NCI-H1105 (cell line): Measurements from ENCODE around the gene RAD50.
"Not testable (repeated sequence)": the region's sequence is repeated elsewhere in the genome, so short reads cannot be mapped to it uniquely, and the experiment has no call there.

ENCODE experiments used
- DNase-seq: peaks from one replicate; lab custom pipeline; 2025; lab: John Stamatoyannopoulos, UW

Gene RAD50

DNA sequence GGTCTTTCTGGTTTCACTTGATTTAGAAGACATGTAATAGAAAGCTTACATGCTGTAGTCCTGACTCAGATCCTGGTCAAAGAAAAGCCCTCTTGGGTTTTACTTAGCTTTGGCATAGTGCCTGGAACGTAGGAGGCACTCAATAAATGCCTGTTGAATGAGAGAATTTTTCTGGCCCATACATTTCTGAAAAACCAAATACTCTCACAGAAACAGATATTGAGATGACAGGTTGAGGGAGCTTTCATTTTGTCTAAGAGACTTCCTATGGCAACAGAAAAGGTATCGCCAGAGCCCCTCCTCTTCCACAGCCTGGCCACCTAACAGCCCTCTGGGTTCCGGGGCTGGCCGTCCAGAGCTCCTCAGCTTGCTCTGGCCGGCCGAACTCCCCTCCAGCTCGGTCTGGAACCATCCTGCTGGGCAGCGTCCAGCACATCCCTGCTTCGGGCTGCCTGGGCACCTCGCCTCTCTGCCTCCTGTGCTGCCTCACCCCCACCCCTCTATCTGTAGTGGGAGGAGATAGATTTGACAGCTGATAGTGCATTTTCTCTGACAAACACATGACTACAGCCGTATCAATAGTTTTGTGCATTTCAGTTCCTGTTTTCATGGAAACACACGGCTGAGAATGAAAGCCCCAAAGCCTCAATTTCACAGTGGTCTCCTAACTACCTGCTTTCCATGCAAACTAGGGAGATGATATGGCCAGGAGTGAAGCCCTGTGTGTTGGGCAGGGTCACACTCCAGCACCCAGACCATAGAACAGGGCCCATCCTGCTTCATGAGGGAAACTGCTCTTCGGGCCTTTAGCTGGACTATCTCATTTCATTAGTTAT is 118.1 kb downstream of the RAD50 start:
- no peak for DNase-seq

DNA sequence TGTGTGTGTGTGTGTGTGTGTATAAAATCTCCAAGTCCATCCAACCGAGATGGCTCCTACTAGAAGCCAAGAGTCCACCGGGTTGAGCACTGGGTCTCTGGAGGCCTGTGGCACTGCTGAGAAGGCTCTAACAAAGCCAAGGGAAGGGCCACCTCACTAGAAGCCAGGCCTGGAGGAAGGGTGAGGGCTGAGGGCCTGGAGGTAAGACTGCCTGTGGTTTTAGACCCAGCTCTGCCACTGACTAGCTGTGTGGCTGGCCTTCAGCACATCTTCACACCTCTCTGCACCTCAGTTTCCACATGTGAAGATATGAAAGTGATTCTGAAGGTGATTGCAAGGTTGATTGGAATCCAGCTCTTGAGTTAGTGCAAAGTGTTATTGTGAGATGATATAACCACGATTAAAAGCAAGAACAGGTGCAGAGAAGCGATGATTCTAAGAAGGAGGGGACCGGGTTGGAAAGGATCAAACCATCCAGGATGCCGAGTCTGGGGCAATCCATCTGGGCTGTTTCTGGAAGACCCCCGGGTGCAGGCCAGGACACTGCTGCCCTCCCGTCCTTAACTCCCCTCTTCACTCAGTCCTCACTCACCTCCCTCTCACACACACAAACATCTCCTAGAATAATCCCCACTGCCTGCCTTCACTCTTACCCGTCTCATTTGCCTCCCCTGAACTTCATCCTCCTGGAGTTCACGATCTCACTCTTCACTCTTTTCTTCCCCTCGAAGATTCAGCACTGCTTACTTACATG is 119.3 kb downstream of the RAD50 start:
- DNase-seq = no peak

DNA sequence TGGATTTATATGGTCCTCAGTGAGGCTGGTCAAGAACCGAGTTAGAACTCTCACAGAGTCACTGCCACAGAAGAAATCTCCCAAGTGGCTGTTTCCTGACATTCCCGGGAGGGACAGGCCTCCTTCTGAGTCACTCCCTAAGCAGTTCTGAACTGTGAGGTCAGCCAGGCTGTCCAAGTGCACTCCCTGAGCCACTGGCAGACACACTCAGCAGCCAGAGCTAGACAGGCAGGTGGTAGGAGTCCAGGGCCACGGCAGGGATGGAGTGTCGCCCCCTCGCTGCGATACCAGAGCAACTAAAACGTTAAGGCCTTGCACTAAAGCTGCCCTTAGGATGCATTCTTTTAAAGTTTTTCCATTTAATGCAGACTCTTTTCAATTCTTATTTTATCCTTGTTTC is 120.4 kb downstream of the RAD50 start:
- DNase-seq = no peak

DNA sequence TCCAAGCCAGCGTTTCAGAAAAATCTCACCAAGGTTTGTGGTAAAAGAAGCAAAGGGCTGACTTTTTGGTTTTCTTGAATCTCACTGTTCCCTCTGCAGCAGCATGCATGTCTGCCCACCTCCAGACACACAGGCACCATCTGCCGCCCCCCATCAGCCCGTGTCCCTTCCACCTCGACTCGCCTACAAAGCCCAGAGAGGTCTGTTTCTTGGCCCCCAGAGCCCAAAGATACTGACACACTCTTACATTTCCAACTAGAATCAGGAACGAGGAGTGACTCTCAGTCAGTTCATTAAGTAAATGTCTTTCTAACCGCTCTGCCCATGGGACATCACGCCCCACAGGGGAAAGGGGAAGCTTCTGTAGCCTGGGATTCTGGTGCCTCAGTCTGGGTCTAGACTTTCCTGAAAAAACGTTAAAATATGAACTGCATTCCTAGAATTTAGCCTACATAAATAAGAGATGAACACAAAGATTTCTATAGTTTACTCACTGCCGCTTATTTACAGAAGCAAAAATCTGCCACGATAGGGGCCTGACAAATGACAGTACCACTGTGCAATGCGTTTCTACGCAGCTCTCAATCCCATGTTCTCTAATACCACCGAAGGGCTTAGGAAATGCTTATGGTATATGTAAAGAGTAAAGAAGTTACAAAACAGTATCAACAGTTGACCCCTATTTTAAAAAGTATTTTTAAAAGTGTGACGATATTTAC is 121.1 kb downstream of the RAD50 start:
- DNase-seq = no peak

DNA sequence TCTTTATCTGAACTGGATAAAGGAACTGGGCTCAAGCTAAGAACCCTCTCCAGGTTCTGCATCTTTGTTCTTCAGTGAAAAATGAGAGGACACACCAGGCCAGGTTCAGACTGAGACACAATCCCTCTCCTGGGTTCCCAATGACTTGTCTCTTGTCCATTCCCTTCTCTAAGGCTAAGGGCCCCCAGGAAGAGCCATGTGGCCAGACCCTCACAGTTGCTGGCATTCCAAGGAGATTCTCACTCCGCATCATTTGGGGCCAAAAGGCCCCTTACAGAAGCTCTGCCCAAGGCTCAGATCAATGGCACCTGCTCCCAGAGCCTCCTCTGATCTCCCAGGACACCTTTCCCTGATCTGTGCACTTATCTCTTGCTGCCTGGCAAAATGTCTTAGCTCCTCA is 122.0 kb downstream of the RAD50 start:
- no peak for DNase-seq

DNA sequence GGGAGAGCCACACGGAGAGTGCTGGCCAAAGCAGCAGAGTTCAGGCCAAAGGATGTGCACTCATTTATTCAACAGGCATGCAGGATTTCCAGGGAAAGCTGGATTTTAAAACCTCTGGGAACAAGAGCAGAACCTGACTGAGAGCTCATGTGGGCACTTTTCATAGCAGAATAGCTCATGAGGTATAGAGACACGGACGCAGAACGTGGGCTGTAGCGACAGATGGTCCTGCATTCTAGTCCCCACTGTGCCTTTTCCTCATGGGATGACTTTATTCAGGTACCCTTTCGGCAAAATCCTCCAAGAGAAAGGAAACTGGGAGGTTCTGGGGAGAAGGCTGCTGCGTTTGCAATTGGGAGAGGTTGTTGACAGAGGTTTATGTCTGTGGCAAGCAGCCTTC is 122.4 kb downstream of the RAD50 start:
- DNase-seq = no peak

DNA sequence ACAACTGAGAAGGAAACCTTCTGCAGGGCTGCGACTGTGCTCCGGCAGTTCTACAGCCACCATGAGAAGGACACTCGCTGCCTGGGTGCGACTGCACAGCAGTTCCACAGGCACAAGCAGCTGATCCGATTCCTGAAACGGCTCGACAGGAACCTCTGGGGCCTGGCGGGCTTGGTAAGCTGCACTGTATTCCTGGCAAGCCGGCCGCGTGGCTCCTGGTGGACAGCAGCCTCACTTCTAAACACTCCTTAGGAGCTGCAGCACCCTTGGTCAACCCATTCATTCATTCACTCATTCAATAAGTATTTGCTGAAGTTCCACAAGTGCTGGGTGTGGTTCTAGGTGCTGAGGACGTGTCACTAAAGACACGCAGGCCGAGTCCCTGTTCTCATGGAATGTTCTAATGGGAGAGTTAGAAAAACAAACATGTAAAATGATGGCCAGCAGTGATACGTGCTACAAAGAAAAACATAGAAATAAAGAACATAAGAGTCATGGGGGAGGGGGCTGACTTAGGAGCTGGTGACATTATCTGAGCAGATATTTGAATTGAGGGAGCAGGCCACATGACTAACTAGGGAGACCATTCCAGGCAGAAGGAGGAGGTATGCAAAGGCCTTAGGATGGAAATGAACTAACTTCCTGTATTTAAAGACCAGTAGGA is 123.1 kb downstream of the RAD50 start:
- DNase-seq = no peak

DNA sequence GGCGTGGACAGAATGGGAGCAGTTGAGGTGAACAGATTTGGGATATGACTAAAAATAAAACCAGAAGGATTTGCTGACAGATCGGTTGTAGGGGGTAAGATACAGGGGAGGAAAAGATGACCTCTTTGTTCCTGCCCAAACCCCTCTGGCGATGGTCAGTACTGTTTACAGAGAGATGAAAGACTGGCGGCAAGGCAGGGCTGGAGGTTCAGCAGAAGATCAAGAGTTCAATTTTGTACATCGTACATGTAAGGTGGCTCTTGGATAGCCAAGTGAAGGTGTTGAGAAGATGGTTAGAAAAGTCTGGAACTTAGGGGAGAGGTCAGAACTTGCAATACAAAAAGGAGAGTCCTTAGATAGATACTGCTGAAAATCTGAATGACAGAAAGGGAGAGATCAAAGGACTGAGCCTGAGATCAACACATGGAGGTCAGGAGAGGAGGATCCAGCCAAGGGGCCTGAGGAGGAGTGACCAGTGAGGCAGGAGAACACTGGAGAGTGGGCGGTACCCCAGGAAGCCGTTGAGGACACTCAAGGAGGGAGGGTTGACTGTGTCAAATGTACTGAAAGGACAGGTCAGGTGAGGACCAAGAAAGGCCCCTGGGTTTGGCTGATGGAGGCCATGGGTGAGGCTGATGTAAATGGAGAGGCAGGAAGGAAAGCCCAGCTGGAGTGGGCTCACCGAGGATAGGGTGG is 124.2 kb downstream of the RAD50 start:
- no peak for DNase-seq

DNA sequence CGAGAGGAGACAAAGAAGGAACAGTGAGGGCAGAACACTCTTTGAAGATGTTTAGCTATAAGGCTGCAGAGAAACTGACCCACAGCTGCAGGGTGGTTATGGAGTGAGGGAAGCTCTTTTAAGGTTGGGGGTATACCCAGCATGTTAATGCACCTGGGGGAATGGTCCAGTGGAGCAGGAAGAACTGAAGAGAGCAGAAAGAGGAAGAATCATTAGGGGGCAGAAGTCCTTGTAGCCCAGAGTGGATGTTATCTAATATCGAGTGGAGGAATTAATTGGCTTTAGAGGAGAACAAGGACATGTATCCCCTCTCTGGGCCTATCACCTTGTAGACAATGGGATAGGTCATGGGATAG is 124.7 kb downstream of the RAD50 start:
- DNase-seq = no peak

DNA sequence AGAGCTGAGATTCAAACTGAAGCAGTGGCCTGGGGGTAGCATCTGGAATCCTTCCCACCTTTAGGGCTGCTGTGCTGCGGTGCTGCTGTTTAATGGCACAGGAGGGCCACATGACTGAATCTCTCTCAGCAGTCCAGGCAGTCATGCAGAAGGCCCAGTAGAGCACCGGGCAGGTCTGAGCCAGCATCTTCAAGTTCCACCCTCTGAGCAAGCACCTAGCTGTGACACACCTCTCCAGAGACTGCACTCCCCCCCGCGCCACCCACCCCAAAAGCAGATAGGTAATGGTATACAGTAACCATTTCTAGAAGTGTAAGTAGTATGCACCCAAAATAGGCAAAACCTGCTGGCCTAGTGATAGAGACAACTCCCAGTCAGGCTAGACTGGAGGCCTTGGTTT is 125.2 kb downstream of the RAD50 start:
- DNase-seq = no peak

DNA sequence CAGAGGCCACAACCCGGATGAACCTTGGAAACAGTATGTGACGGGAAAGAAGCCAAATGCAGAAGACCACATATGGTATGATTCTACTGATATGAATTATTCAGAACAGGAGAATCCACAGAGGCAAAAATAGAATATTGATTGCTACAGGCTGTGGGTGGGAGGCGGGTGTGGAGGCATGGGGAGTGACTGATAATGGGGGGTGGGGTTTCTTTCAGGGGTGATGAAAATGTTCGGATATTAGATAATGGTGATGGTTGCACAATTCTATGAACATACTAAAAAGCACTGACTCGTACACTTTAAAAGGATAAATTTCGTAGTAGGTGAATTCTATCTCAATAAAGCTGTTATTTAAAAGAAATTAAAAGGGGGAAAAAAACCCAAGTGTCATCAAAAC is 127.7 kb downstream of the RAD50 start:
- DNase-seq = no peak

DNA sequence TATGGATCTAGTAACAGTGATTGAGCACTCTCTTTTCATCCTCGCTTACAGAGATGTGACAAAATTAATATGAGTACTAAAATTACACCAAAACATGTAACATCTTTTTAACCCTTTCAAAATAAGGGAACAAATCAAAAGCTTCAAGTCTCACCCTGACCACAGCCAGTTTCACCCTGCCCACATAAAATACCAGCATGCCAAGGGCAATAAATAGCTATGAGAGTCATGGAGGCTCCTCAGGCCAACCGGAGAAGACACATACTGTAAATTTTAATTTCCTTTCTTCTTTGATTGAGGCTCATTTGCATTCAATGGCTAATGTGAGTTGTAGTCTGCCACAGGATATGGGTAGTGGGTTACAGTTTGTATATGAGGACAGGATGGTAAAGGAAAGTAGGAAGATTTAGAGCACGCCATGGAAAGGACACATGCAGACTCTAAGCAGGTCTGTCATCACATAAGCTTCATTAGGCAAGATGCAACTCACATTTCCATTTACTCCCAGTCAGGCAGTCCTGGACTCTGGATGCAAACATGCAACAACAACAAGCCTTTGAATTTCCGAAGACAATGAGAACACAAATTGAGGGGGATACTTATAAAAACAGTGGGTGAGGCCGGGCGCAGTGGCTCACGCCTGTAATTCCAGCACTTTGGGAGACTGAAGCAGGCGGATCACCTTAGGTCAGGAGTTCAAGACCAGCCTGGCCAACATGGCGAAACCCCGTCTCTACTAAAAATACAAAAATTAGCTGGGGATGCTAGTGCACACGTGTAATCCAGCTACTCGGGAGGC is 128.3 kb downstream of the RAD50 start:
- no peak for DNase-seq

DNA sequence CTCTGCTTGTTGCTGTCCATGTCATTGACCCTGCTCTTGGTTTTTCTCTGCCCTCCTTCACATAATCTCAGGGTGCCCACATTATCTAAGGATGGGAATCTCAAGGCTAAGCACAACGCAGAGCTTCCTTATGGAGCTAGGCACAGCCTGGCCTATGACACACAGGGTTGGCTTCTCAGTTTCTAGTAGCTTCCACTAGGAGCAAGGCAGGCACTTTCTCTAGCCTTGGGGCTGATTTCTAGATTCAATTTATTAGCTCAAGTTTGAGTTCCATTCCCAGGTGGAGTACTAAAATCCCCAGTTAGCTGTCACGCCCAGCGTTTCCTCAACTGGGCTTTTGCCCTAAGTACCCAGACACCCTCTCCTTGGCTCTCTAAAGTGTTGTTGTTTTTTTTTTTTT is 129.4 kb downstream of the RAD50 start:
- DNase-seq = no peak

DNA sequence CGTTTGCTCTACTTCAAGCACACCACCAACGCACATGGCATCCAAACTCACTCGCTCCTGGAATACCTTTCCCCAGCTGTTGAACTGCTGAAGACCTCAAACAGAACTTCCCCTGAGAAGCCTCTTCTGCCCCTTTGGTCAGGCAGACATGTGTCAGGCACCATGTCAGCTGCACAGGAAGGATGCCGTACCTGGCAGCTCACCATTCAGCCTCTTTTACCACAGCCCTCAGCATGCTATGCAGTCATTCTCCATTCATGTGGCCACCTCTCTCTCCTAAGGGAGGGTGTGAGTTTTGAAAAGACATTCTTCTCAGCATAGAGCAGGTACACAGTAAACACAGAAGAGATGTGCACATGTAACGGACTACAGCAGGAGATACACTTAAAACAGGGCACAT is 131.2 kb downstream of the RAD50 start:
- no peak for DNase-seq

DNA sequence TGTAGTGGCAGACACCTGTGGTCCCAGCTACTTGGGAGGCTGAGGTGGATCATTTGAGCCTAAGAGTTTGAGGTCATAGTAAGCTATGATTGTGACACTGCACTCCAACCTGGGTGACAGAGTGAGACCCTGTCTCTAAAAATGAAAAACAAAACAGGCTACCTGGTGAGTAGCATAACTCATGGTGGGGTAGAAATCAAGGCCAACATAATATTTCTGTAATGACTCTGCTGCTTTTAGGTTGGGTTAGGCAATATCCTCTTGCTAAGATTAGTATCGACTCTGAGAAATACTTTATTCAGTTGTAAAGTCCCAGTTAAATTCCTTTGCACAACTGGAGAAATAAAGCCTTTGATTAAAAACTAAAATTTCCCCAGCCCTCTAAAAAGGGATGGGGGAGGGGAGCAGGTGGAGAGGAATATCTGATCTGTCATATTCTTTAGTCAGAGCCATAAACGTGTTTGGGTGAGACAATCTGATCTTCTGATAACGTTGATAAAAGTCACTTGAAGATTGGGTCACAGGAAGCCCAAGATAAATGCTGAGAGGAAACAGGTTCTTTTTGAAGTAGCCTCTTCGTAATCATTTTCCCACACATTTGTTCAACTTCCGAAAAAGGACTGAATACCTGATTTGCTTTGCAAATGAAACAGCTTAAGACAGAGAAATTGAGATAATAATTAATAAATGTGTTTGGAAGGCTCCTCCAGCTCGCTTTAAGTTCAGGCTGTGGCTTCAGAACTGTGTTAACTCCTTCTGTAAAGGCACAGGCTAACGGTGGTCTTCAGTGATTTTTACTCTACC is 132.0 kb downstream of the RAD50 start:
- DNase-seq = no peak

DNA sequence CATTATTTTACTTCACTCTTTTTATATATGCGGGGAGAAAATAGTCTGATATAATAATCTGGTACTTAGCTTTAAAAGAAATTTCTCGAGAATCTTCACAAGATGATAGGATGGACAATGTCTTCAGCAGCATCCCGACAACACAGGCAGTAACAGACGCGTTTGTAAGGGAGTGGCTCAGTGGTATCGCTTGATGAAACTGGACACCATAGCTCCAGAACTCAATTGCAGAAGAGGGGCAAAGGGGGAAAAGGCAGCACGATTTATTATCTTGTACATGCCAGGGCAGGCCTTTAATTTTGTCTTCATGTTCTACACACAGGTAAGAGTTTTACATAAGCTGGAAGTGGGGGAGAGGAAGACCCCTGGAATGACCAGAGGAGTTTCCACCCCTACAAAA is 132.7 kb downstream of the RAD50 start:
- no peak for DNase-seq

DNA sequence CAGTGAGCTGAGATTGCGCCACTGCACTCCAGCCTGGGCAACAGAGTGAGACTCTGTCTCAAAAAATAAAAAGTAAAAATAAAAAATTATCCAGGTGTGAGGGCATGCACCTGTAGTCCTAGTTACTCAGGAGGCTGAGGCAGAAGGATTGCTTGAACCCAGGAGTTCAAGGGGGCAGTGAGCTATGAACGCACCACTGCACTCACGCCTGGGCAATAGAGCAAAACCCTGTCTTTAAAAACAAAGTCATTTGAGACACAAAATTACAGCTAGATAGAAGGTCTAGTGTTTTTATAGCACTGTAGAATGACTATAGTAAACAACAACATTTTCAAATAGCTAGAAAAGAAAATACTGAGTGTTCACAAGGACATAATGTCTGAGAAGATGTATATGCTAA is 133.4 kb downstream of the RAD50 start:
- no peak for DNase-seq

DNA sequence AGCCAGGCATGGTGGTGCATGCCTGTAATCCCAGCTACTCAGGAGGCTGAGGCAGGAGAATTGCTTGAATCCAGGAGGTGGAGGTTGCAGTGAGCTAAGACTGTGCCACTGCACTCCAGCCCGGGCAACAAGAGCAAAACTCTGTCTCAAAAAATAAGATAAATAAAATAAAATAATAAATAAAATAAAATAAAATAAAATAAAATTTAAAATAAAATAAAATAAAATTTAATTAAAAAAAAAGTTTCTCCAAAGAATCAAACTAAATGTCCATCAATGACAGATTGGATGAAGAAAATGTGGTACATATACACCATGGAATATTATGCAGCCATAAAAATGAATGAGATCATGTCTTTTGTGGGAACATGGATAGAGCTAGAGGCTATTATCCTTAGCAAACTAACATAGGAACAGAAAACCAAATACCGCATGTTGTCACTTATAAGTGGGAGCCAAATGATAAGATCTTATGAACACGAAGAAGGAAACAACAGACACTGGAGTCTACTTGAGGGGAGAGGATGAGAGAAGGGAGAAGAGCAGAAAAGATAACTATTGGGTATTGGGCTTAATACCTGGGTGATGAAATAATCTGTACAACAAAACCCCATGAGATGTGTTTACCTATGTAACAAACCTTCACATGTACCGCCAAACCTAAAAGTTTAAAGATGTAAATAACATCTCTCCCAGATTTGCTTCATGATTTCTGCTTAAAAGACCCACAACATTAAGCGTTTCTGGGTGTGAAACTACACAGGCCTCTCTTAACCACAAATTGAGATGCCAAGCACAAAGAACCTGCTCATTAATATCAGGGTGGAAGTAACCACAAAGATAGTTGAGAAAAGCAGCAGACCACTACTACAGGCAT is 135.2 kb downstream of the RAD50 start:
- not testable (repeated sequence) for DNase-seq

DNA sequence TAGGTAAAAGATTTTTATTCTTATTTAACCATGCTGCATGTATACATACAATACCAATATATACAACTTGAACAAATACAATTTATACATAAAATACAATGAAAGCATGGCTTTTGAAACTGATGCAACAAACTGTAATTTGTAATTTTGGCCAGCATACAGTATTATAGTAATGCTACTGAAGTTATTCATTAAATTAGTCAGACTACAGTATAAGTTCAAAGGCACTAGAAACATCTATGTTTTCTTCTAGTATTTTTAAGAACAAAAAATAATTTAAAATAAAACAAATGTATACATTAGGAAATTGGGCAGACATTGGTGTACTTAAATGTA is 135.8 kb downstream of the RAD50 start:
- no peak for DNase-seq
